Ovary (tissue), 3 donors: ENCODE data around the gene COPS4.

Source experiments
- POLR2A ChIP-seq: fragments of 450-650 bp; IDR thresholded peaks from one replicate; pipeline ENCODE4 v1.6.1; 2017; ENCODE audit warnings: antibody characterized with exemption, mild to moderate bottlenecking, moderate library complexity
- TF ChIP-seq, protein P1 (sequence below), 3 donors: fragments of 450-650 bp in 2 of 3; fragments of 200-600 bp in 1 of 3; IDR thresholded peaks; one replicate each; pipeline versions ENCODE4 v1.5.1 to v1.8.0; 2016 to 2022; ENCODE audit warnings: antibody characterized with exemption in 3 of 3, mild to moderate bottlenecking in 1 of 3
- donor health status: DM: no; HTN: no; CAD: no.

DNA sequence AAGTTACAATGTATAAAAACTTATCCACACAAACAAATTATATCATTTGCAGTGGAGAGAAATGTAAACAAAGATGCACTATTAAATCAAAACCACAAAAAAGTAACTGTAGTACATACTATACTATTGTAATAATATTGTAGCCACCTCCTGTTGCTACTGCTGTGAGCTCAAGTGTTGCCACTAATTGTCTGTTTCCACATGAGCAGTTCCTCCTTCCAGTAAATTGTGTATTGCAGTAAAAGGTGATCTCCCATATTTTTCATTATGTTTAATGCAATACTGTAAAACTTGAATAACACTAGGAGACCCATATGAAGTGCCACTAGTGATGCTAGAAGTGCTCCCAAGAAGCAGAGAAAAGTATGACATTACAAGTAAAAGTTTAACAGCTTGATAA is 36.1 kb upstream of the COPS4 start:
- TF ChIP-seq, protein P1, sequence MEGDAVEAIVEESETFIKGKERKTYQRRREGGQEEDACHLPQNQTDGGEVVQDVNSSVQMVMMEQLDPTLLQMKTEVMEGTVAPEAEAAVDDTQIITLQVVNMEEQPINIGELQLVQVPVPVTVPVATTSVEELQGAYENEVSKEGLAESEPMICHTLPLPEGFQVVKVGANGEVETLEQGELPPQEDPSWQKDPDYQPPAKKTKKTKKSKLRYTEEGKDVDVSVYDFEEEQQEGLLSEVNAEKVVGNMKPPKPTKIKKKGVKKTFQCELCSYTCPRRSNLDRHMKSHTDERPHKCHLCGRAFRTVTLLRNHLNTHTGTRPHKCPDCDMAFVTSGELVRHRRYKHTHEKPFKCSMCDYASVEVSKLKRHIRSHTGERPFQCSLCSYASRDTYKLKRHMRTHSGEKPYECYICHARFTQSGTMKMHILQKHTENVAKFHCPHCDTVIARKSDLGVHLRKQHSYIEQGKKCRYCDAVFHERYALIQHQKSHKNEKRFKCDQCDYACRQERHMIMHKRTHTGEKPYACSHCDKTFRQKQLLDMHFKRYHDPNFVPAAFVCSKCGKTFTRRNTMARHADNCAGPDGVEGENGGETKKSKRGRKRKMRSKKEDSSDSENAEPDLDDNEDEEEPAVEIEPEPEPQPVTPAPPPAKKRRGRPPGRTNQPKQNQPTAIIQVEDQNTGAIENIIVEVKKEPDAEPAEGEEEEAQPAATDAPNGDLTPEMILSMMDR (IDR thresholded peaks at IDR 0.05), result no peak
- TF ChIP-seq POLR2A, result no peak
